PC-9 (cell line): ENCODE data around the gene CHST15. TPM values are rescaled to one million over a fixed set of nuclear protein-coding genes. Genes with fewer than 3 reads are reported as not detected.

Experiments used
- BruUV-seq: library from RNA; stranded (reverse); fragments of 400-500 nt; replicated peaks from 2 replicates; lab custom pipeline; 2021; lab: Mats Ljungman, UMichigan
- CTCF ChIA-PET: fragments of 300-600 bp; sonication (Branson Sonifier 250); formaldehyde crosslinking; loops from one replicate; lab custom pipeline; 2022; ENCODE audit warnings: antibody characterized with exemption; lab: Charles Lee
- POLR2A ChIA-PET: fragments of 300-600 bp; sonication (Branson Sonifier 250); formaldehyde crosslinking; loops from one replicate; lab custom pipeline; 2022; ENCODE audit warnings: antibody characterized with exemption; ENCODE audit not compliant: unreplicated experiment; lab: Charles Lee
- DNase-seq, 2 experiments: peaks; one replicate each; pipeline versions ENCODE4 v3.0.0 to v3.0.0-alpha.2; 2015 to 2022; ENCODE audit warnings: mixed read lengths in 1 of 2
- H2AFZ ChIP-seq: fragments of 200-600 bp; sonication (generic); 2 replicates; pipeline ENCODE4 v1.8.1; 2017; ENCODE audit warnings: antibody characterized with exemption
- H3F3A ChIP-seq: fragments of 200-600 bp; sonication (generic); 2 replicates; pipeline ENCODE4 v1.8.1; 2017; ENCODE audit warnings: antibody characterized with exemption, mild to moderate bottlenecking, low read depth; ENCODE audit not compliant: insufficient read depth
- H3K27ac ChIP-seq: fragments of 200-600 bp; sonication (generic); 2 replicates; pipeline ENCODE4 v1.6.1; 2016; ENCODE audit warnings: mixed run types
- H3K27me3 ChIP-seq: fragments of 200-600 bp; sonication (generic); 2 replicates; pipeline ENCODE4 v1.6.1; 2016; ENCODE audit warnings: low read depth, mixed run types; ENCODE audit not compliant: insufficient read depth
- H3K36me3 ChIP-seq: fragments of 200-600 bp; sonication (generic); 2 replicates; pipeline ENCODE4 v1.6.1; 2016; ENCODE audit warnings: low read depth, mixed run types
- H3K4me1 ChIP-seq: fragments of 200-600 bp; sonication (generic); replicated peaks from 2 replicates; pipeline ENCODE4 v1.6.1; 2016; ENCODE audit warnings: mixed run types; ENCODE audit not compliant: insufficient read depth
- H3K4me2 ChIP-seq: fragments of 200-600 bp; sonication (generic); 2 replicates; pipeline ENCODE4 v1.6.1; 2017; ENCODE audit warnings: mixed run types
- H3K4me3 ChIP-seq: fragments of 200-600 bp; sonication (generic); 2 replicates; pipeline ENCODE4 v1.6.1; 2016; ENCODE audit warnings: mixed run types
- H3K79me2 ChIP-seq: fragments of 200-600 bp; sonication (generic); 2 replicates; pipeline ENCODE4 v1.6.1; 2017; ENCODE audit warnings: low read depth, mixed run types
- H3K9me2 ChIP-seq: fragments of 200-600 bp; sonication (generic); 2 replicates; pipeline ENCODE4 v1.8.1; 2017; ENCODE audit warnings: mild to moderate bottlenecking; ENCODE audit not compliant: insufficient read depth
- H3K9me3 ChIP-seq: fragments of 200-600 bp; sonication (generic); 2 replicates; pipeline ENCODE4 v1.8.1; 2016; ENCODE audit warnings: low read depth; ENCODE audit not compliant: insufficient read depth
- H4K20me1 ChIP-seq: fragments of 200-600 bp; sonication (generic); 2 replicates; pipeline ENCODE4 v1.8.1; 2017; ENCODE audit not compliant: insufficient read depth
- CTCF ChIP-seq: fragments of 200-600 bp; sonication (generic); conservative IDR thresholded peaks from 2 replicates; pipeline ENCODE4 v1.6.1; 2017; ENCODE audit warnings: mixed run types, antibody characterized with exemption, mild to moderate bottlenecking, moderate library complexity
- EZH2 ChIP-seq: fragments of 200-600 bp; sonication (generic); IDR thresholded peaks from 2 replicates; pipeline ENCODE4 v1.8.0; 2017; ENCODE audit warnings: antibody characterized with exemption, low read depth
- intact Hi-C: fragments of 100-400 bp; cut with micrococcal nuclease; formaldehyde crosslinking; loops from one replicate; pipeline ENCODE4 v1.10.0; 2022; ENCODE audit not compliant: unreplicated experiment
- total RNA-seq: library from RNA; stranded (reverse); gene quantifications from 2 replicates; pipeline ENCODE4 v1.2.3, GENCODE V29; 2021

The CHST15 gene
- total RNA-seq, 1 experiment from 2014 or later: 24.6 TPM

DNA sequence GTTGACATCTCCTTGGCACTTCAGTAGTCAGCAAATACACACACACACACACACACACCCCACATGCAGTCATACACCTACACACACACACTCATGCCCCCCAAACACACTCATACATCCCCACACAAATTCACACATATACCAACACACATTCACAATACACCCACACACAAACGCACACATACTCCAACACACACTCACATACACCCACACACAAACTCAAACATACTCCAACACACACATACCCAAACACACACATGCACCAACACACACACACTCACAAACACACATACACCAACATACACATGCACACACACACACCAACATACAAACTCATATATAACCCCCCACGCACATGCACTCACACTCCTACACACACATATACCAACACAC, 31.4 kb upstream of the CHST15 start:
- no TSS peak for BruUV-seq
- Histone ChIP-seq H3K9me3 (no peaks in the 10 kb centered on the region), H3F3A (no peaks in the 10 kb centered on the region; the same call in 1 of the 2 replicates), H3K4me2 (no peak overlapping the region), H3K27ac (no peak overlapping the region), H3K27me3 (no peaks in the 10 kb centered on the region), H2AFZ (no peak overlapping the region), H3K79me2 (no peaks in the 10 kb centered on the region), H3K36me3 (no peaks in the 10 kb centered on the region), H3K4me1 (peaks cover 6% of the 10 kb centered on the region), H4K20me1 (no peaks in the 10 kb centered on the region), H3K4me3 (no peak overlapping the region), H3K9me2 (no peaks in the 10 kb centered on the region)
- no peak for DNase-seq
- CTCF ChIA-PET: no interaction called here
- POLR2A ChIA-PET: interaction anchor here (0.6 kb wide), 1 partner anchor 19 kb away, joined by 3 read pairs; no protein-coding TSS in a partner anchor
- no peak for TF ChIP-seq CTCF
- no peak for TF ChIP-seq EZH2
- intact Hi-C loops: loop anchor here (1.0 to 2.0 kb wide), 2 partner anchors 28 to 31 kb away; partner anchors contain the start of gene CHST15

GRCh38 chr10:124124123-124124768, 30.8 kb upstream of the CHST15 start:
- no peak for DNase-seq
- TF ChIP-seq CTCF (no peak), EZH2 (no peak)
- H3K4me2 ChIP-seq: no peak overlapping the region
- no peaks in the 10 kb centered on the region for H3K27me3 ChIP-seq
- CTCF ChIA-PET: no interaction called here
- H2AFZ ChIP-seq: no peak overlapping the region
- H3K4me3 ChIP-seq: no peak overlapping the region
- no TSS peak for BruUV-seq
- H3K79me2 ChIP-seq: no peaks in the 10 kb centered on the region
- POLR2A ChIA-PET: interaction anchor here (0.6 kb wide), 1 partner anchor 19 kb away, joined by 3 read pairs; no protein-coding TSS in a partner anchor
- no peaks in the 10 kb centered on the region for H3K9me2 ChIP-seq
- intact Hi-C loops: loop anchor here (1.0 to 2.0 kb wide), 2 partner anchors 29 to 31 kb away; partner anchors contain the start of gene CHST15
- H3F3A ChIP-seq: no peaks in the 10 kb centered on the region; the same call in 1 of the 2 replicates
- peaks cover 6% of the 10 kb centered on the region for H3K4me1 ChIP-seq
- no peak overlapping the region for H3K27ac ChIP-seq
- H3K36me3 ChIP-seq: no peaks in the 10 kb centered on the region
- H4K20me1 ChIP-seq: no peaks in the 10 kb centered on the region
- no peaks in the 10 kb centered on the region for H3K9me3 ChIP-seq

GRCh38 chr10:124123156-124123555, 29.8 kb upstream of the CHST15 start:
- Histone ChIP-seq H3K9me2 (no peaks in the 10 kb centered on the region), H3K4me2 (no peak overlapping the region), H3K79me2 (no peaks in the 10 kb centered on the region), H4K20me1 (no peaks in the 10 kb centered on the region), H3K9me3 (no peaks in the 10 kb centered on the region), H3K4me3 (no peak overlapping the region), H3F3A (no peaks in the 10 kb centered on the region; the same call in 1 of the 2 replicates), H3K27ac (no peak overlapping the region), H3K27me3 (no peaks in the 10 kb centered on the region), H3K36me3 (no peaks in the 10 kb centered on the region), H2AFZ (no peak overlapping the region), H3K4me1 (peaks cover 6% of the 10 kb centered on the region)
- BruUV-seq: no TSS peak
- ChIA-PET CTCF (no interaction called here), POLR2A (no interaction called here)
- no peak for DNase-seq
- intact Hi-C loops: no loop called here
- TF ChIP-seq EZH2: no peak
- TF ChIP-seq CTCF: no peak
